ENCODE measurements around the gene AK1. TPM values are rescaled to one million over a fixed set of nuclear protein-coding genes. Genes with fewer than 3 reads are reported as not detected.

AK1 gene
- total RNA-seq, 1 experiment from 2014 or later, result 31.6 TPM

DNA sequence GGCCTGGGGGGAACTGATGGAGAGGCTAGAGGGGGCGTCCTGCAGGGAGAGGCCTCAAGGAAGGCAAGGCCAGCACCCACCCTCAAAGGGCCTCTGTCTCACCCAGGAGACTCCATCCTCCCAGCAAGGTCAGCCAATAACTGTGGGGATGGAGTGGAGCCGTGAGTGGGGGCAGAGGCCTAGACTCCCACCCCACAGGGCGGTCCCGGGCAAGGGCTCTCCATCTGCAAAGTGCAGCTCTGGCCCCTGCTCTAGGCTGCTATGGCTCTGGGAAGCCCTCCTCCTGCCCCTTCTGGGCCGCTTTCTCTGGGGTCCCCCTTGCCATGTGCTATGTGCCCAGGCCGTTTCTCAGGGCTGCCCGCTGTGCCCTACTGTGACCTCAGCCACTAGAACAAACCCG lies 60.7 kb downstream of the AK1 start:
- Mint-ChIP-seq H3K9me3 (no peaks in the 10 kb centered on the region), H3K27ac (peak overlapping the region in 2 of 3 experiments; percentile 34 to 57; a peak in 2 of 7 replicates), H3K4me1 (no peaks in the 10 kb centered on the region), H3K4me3 (no peak overlapping the region), H3K36me3 (ENCODE audit: insufficient read depth in 1 of 3, low read depth in 3 of 3) (peaks cover 0 to 41% (median 33%) of the 10 kb centered on the region in 3 experiments; a peak in 5 of 7 replicates), H3K27me3 (ENCODE audit: low read depth) (no peaks in the 10 kb centered on the region)
- Histone ChIP-seq H2BK12ac (ENCODE audit: insufficient read length, low read depth, low read length) (no peak overlapping the region), H3K18ac (ENCODE audit: insufficient read length, low read depth, low read length) (no peak overlapping the region), H3K23me2 (ENCODE audit: insufficient read length, low read depth, low read length, poor library complexity, severe bottlenecking) (no peaks in the 10 kb centered on the region), H3K79me1 (ENCODE audit: insufficient read depth, low read depth, low read length, poor library complexity, severe bottlenecking) (no peaks in the 10 kb centered on the region), H4K20me1 (ENCODE audit: control insufficient read depth, insufficient read depth, insufficient read length) (no peaks in the 10 kb centered on the region), H4K91ac (ENCODE audit: insufficient read length, low read depth, low read length) (no peak overlapping the region), H3K27ac (ENCODE audit: insufficient read length, low read depth, low read length) (no peak overlapping the region), H3K56ac (ENCODE audit: insufficient read length, low read depth, low read length) (no peak overlapping the region), H3K4ac (ENCODE audit: low read depth, low read length) (no peak overlapping the region), H3K4me1 (ENCODE audit: insufficient read depth, low read length) (no peaks in the 10 kb centered on the region), H2BK120ac (ENCODE audit: low read depth, low read length, poor library complexity, severe bottlenecking) (no peak overlapping the region), H4K5ac (ENCODE audit: insufficient read length, low read depth, low read length) (no peak overlapping the region), H4K8ac (replicated peaks; ENCODE audit: insufficient read length, low read depth, low read length) (no peak overlapping the region), H2AFZ (ENCODE audit: low read length) (no peak overlapping the region), H3K14ac (ENCODE audit: insufficient read depth, low read length) (no peak overlapping the region), H3K79me2 (ENCODE audit: insufficient read depth, low read length) (no peaks in the 10 kb centered on the region), H3K4me2 (ENCODE audit: insufficient read depth, insufficient read length, low read length) (no peak overlapping the region), H3K23ac (ENCODE audit: insufficient read length, low read depth, low read length) (no peak overlapping the region), H2AK5ac (ENCODE audit: insufficient read length, low read length) (no peak overlapping the region), H2BK20ac (ENCODE audit: low read depth, low read length, poor library complexity, severe bottlenecking) (no peak overlapping the region), H3K9me3 (ENCODE audit: control insufficient read depth, low read depth, low read length) (no peaks in the 10 kb centered on the region), H3K27me3 (ENCODE audit: insufficient read depth, low read length) (no peaks in the 10 kb centered on the region), H2BK15ac (ENCODE audit: low read depth, low read length) (no peak overlapping the region), H3T11ph (ENCODE audit: low read length) (no peak overlapping the region), H2BK5ac (ENCODE audit: insufficient read length, low read length) (no peak overlapping the region), H3K9ac (ENCODE audit: extremely low read depth, insufficient read length, low read length) (no peak overlapping the region)
- WGBS (ENCODE audit: extremely low coverage, insufficient read length, low lambda C conversion rate), result no CpG with 5 or more reads among the region's 8 CpGs
- DNase-seq, result no peak
- TF ChIP-seq, protein P1, sequence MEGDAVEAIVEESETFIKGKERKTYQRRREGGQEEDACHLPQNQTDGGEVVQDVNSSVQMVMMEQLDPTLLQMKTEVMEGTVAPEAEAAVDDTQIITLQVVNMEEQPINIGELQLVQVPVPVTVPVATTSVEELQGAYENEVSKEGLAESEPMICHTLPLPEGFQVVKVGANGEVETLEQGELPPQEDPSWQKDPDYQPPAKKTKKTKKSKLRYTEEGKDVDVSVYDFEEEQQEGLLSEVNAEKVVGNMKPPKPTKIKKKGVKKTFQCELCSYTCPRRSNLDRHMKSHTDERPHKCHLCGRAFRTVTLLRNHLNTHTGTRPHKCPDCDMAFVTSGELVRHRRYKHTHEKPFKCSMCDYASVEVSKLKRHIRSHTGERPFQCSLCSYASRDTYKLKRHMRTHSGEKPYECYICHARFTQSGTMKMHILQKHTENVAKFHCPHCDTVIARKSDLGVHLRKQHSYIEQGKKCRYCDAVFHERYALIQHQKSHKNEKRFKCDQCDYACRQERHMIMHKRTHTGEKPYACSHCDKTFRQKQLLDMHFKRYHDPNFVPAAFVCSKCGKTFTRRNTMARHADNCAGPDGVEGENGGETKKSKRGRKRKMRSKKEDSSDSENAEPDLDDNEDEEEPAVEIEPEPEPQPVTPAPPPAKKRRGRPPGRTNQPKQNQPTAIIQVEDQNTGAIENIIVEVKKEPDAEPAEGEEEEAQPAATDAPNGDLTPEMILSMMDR (conservative IDR thresholded peaks at IDR 0.05), result no peak

Small RNA genes within 50 kb of the gene (microRNA-seq; reads per million reads assigned to microRNA genes)
- not detected for gene MIR4672 (ENCODE audit: borderline microRNAs expressed)

Other genes starting within 250 kb of the AK1 start
- 0.15 and 0.22 TPM in 2 replicates for gene CFAP157, start 170.7 kb downstream of the AK1 start, total RNA-seq (2021)
- gene PTRH1, start 162.0 kb downstream of the AK1 start, total RNA-seq (2021), result 10.6 and 10.9 TPM in 2 replicates
- not detected in 2 replicates for gene TTC16, start 161.6 kb downstream of the AK1 start, total RNA-seq (2021)
- 13.2 and 16.3 TPM in 2 replicates for gene TOR2A, start 142.4 kb downstream of the AK1 start, total RNA-seq (2021)
- 1.3 and 1.7 TPM in 2 replicates for gene SH2D3C, start 99.0 kb downstream of the AK1 start, total RNA-seq (2021)
- gene CDK9, start 91.6 kb downstream of the AK1 start, total RNA-seq (2021), result 85.7 and 87.8 TPM in 2 replicates
- gene FPGS, start 74.8 kb downstream of the AK1 start, total RNA-seq (2021), result 68.4 TPM in 2 replicates
- gene ENG, start 23.0 kb downstream of the AK1 start, total RNA-seq (2021), result 1.8 and 2.1 TPM in 2 replicates
- gene ST6GALNAC6, start 21.9 kb upstream of the AK1 start, total RNA-seq (2021), result 29.8 and 30.2 TPM in 2 replicates
- gene ST6GALNAC4, start 39.4 kb upstream of the AK1 start, total RNA-seq (2021), result 15.4 and 16.5 TPM in 2 replicates
- gene PIP5KL1, start 53.1 kb upstream of the AK1 start, total RNA-seq (2021), result 9.0 and 11.6 TPM in 2 replicates
- 44.7 and 46.1 TPM in 2 replicates for gene DPM2, start 60.2 kb upstream of the AK1 start, total RNA-seq (2021)
- 52.3 and 59.5 TPM in 2 replicates for gene EEIG1, start 103.3 kb upstream of the AK1 start, total RNA-seq (2021)
- gene NAIF1, start 189.6 kb upstream of the AK1 start, total RNA-seq (2021), result 6.3 TPM in 2 replicates
- 16.0 and 16.9 TPM in 2 replicates for gene SLC25A25, start 190.6 kb upstream of the AK1 start, total RNA-seq (2021)

Measured in H9 (cell line).